GM18507 (cell line): Measurements from ENCODE around the gene PRKCH.
A peak's percentile ranks its signal among the peaks of the same experiment; 100 is the strongest.

ENCODE experiments used
- DNase-seq: peaks from one replicate; pipeline ENCODE4 v3.0.0; 2011; ENCODE audit warnings: low read depth; ENCODE audit not compliant: insufficient read length; ENCODE audit errors: extremely low spot score
- FAIRE-seq: peaks from 2 replicates; lab custom pipeline; 2011; peaks lifted over from hg19 to GRCh38; lab: Jason Lieb, UNC

PRKCH gene

GRCh38 chr14:61438497-61438859 is 117.1 kb downstream of the PRKCH start:
- DNase-seq, result no peak
- no peak for FAIRE-seq

- no peak for DNase-seq
- no peak for FAIRE-seq
Measured at GRCh38 chr14:61438860-61439765, 117.7 kb downstream of the PRKCH start.

- FAIRE-seq (no peak), DNase-seq (no peak)
Measured at GRCh38 chr14:61439779-61440418, 118.5 kb downstream of the PRKCH start.

GRCh38 chr14:61443481-61443880 is 122.1 kb downstream of the PRKCH start:
- FAIRE-seq, result no peak

GRCh38 chr14:61444215-61444768 is 122.9 kb downstream of the PRKCH start:
- FAIRE-seq, result peak; percentile 70
- no peak for DNase-seq

More at GRCh38 chr14:61443481-61443880, 122.1 kb downstream of the PRKCH start:
- no peak for DNase-seq

- FAIRE-seq (no peak), DNase-seq (no peak)
Measured at GRCh38 chr14:61451491-61451890, 130.1 kb downstream of the PRKCH start.

GRCh38 chr14:61451891-61452400 is 130.6 kb downstream of the PRKCH start:
- FAIRE-seq, result no peak

GRCh38 chr14:61452452-61452851 is 131.1 kb downstream of the PRKCH start:
- FAIRE-seq (no peak), DNase-seq (no peak)

More at GRCh38 chr14:61451891-61452400, 130.6 kb downstream of the PRKCH start:
- no peak for DNase-seq

GRCh38 chr14:61453103-61453767 is 131.9 kb downstream of the PRKCH start:
- DNase-seq, result no peak
- FAIRE-seq, result no peak

- FAIRE-seq, result no peak
- DNase-seq, result no peak
Measured at GRCh38 chr14:61454545-61454944, 133.2 kb downstream of the PRKCH start.

- DNase-seq, result no peak
- no peak for FAIRE-seq
Measured at GRCh38 chr14:61455351-61455750, 134.0 kb downstream of the PRKCH start.

- DNase-seq, result peak; percentile 39
- peak; percentile 85 for FAIRE-seq
Measured at GRCh38 chr14:61456720-61457119, 135.3 kb downstream of the PRKCH start.

GRCh38 chr14:61458766-61459165 is 137.4 kb downstream of the PRKCH start:
- DNase-seq (no peak), FAIRE-seq (no peak)

GRCh38 chr14:61459229-61459628 is 137.8 kb downstream of the PRKCH start:
- DNase-seq (no peak), FAIRE-seq (no peak)

- DNase-seq, result no peak
- FAIRE-seq, result no peak
Measured at GRCh38 chr14:61460063-61460462, 138.7 kb downstream of the PRKCH start.

- DNase-seq, result no peak
- FAIRE-seq, result no peak
Measured at GRCh38 chr14:61460718-61461611, 139.6 kb downstream of the PRKCH start.

- DNase-seq, result peak; percentile 43
- peak; percentile 75 for FAIRE-seq
Measured at GRCh38 chr14:61461808-61462275, 140.5 kb downstream of the PRKCH start.

- no peak for DNase-seq
- no peak for FAIRE-seq
Measured at GRCh38 chr14:61462566-61463193, 141.3 kb downstream of the PRKCH start.
